Sigmoid colon (tissue), 7 donors: Measurements from ENCODE around the gene LGALS7B. TPM values are rescaled to one million over a fixed set of nuclear protein-coding genes. Genes with fewer than 3 reads are reported as not detected.
A peak's percentile ranks its signal among the peaks of the same experiment; 100 is the strongest.
"Not testable (repeated sequence)": the region's sequence is repeated elsewhere in the genome, so short reads cannot be mapped to it uniquely, and the experiment has no call there.

Source experiments
- DNase-seq: peaks from one replicate; pipeline ENCODE4 v3.0.0-alpha.2; 2019
- H3K27ac ChIP-seq, 4 donors: fragments of 200-600 bp; sonication (generic); one replicate each; pipeline ENCODE4 v1.5.1; 2016 to 2019; ENCODE audit warnings: mild to moderate bottlenecking in 1 of 4
- H3K27me3 ChIP-seq, 3 donors: fragments of 200-600 bp; sonication (generic); one replicate each; pipeline ENCODE4 v1.5.1; 2019; ENCODE audit warnings: mild to moderate bottlenecking in 1 of 3
- H3K36me3 ChIP-seq, 4 donors: fragments of 200-600 bp; sonication (generic); one replicate each; pipeline ENCODE4 v1.5.1; 2016 to 2019
- H3K4me1 ChIP-seq, 4 donors: fragments of 200-600 bp; sonication (generic); one replicate each; pipeline ENCODE4 v1.5.1; 2017 to 2019
- H3K4me3 ChIP-seq, 4 donors: fragments of 200-600 bp; sonication (generic); one replicate each; pipeline ENCODE4 v1.5.1; 2017 to 2019; ENCODE audit warnings: mild to moderate bottlenecking in 2 of 4, moderate library complexity in 1 of 4
- H3K9me3 ChIP-seq, 4 donors: fragments of 200-600 bp in 3 of 4; sonication (generic) in 3 of 4; one replicate each; pipeline versions ENCODE4 v1.5.1 to v1.6.1; 2013 to 2019
- CTCF ChIP-seq, 4 experiments: fragments of 450-650 bp in 3 of 4; fragments of 200-600 bp in 1 of 4; IDR thresholded peaks; one replicate each; pipeline ENCODE4 v1.5.1; 2016 to 2019; ENCODE audit warnings: antibody characterized with exemption in 4 of 4, mild to moderate bottlenecking in 3 of 4, moderate library complexity in 2 of 4
- EP300 ChIP-seq, 4 donors: sonication (generic); formaldehyde crosslinking; IDR thresholded peaks; one replicate each; pipeline ENCODE4 v1.6.1; 2017; ENCODE audit warnings: antibody characterized with exemption in 4 of 4
- POLR2A ChIP-seq, 2 donors: fragments of 450-650 bp; IDR thresholded peaks; one replicate each; pipeline ENCODE4 v1.6.1; 2016; ENCODE audit warnings: antibody characterized with exemption in 2 of 2, mild to moderate bottlenecking in 2 of 2, moderate library complexity in 2 of 2
- POLR2AphosphoS5 ChIP-seq, 4 donors: sonication (generic); formaldehyde crosslinking; IDR thresholded peaks; one replicate each; pipeline ENCODE4 v1.6.1; 2017; ENCODE audit warnings: antibody characterized with exemption in 4 of 4
- WGBS, 2 donors: extraction: QIAGEN DNeasy Blood & Tissue Kit; methylation state at CpG; one replicate each; pipeline ENCODE4 v1.1.7; 2013; 5-methylcytosine and 5-hydroxymethylcytosine counted together
- intact Hi-C: fragments of 100-400 bp; cut with DNase I; formaldehyde crosslinking; loops from one replicate; pipeline ENCODE4 v1.15.1; 2023
- polyA plus RNA-seq, 3 donors: library from polyadenylated mRNA; stranded (reverse); fragments of 200-250 nt; gene quantifications; one replicate each; pipeline ENCODE4 v1.2.3, GENCODE V29; 2013
- total RNA-seq, 4 donors: library from RNA; depleted of rRNA; stranded (reverse); fragments of >200 nt; gene quantifications; one replicate each; pipeline ENCODE4 v1.1.0, GENCODE V29; 2016
- donor health status: healthy with polysubstance abuse.
- donor health status: Bipolar disorder and iron deficiency.
- donor health status: healthy.

LGALS7B gene
- total and polyA plus RNA-seq, 7 donors = 1.2 to 3.0 TPM; not detected in 5

- Histone ChIP-seq H3K27ac (no peak overlapping the region), H3K4me1 (no peaks in the 10 kb centered on the region), H3K27me3 (no peaks in the 10 kb centered on the region), H3K9me3 (no peaks in the 10 kb centered on the region), H3K4me3 (no peak overlapping the region), H3K36me3 (no peaks in the 10 kb centered on the region)
- WGBS, 2 donors = 92 to 95% methylated on average over 10 of the region's 10 CpGs
- intact Hi-C loops = no loop called here
- DNase-seq = peak; percentile 57
- TF ChIP-seq CTCF (IDR thresholded peaks at IDR 0.05) = no peak
- no peak for TF ChIP-seq POLR2A (IDR thresholded peaks at IDR 0.05)
- no peak for TF ChIP-seq EP300 (IDR thresholded peaks at IDR 0.05)
These were observed 14.5 kb downstream of the LGALS7B start for GRCh38 chr19:38803543-38803942.

- DNase-seq = peak; percentile 34
- intact Hi-C loops = no loop called here
- Histone ChIP-seq H3K27ac (no peak overlapping the region), H3K27me3 (no peaks in the 10 kb centered on the region), H3K4me3 (no peak overlapping the region), H3K4me1 (no peaks in the 10 kb centered on the region), H3K9me3 (no peaks in the 10 kb centered on the region), H3K36me3 (no peaks in the 10 kb centered on the region)
- no peak for TF ChIP-seq EP300 (IDR thresholded peaks at IDR 0.05)
- no peak for TF ChIP-seq POLR2A (IDR thresholded peaks at IDR 0.05)
- no peak for TF ChIP-seq CTCF (IDR thresholded peaks at IDR 0.05)
- TF ChIP-seq POLR2AphosphoS5 (IDR thresholded peaks at IDR 0.05) = no peak
- 16 to 43% methylated on average over 1 of the region's 1 CpG for WGBS, 2 donors
These were observed 16.2 kb downstream of the LGALS7B start for GRCh38 chr19:38805180-38805579.

GRCh38 chr19:38806371-38806770 lies 17.4 kb downstream of the LGALS7B start:
- Histone ChIP-seq H3K4me3 (no peak overlapping the region), H3K9me3 (no peaks in the 10 kb centered on the region), H3K4me1 (no peaks in the 10 kb centered on the region), H3K27me3 (no peaks in the 10 kb centered on the region), H3K27ac (no peak overlapping the region), H3K36me3 (no peaks in the 10 kb centered on the region)
- intact Hi-C loops = no loop called here
- peak; percentile 61 for DNase-seq
- 86 to 87% methylated on average over 6 of the region's 6 CpGs for WGBS, 2 donors
- TF ChIP-seq POLR2AphosphoS5 (IDR thresholded peaks at IDR 0.05) (no peak), POLR2A (IDR thresholded peaks at IDR 0.05) (no peak), EP300 (IDR thresholded peaks at IDR 0.05) (no peak), CTCF (IDR thresholded peaks at IDR 0.05) (no peak)

GRCh38 chr19:38807374-38808098 lies 18.5 kb downstream of the LGALS7B start:
- H3K36me3 ChIP-seq, H3K9me3 ChIP-seq, H3K27ac ChIP-seq, H3K27me3 ChIP-seq, DNase-seq, H3K4me1 ChIP-seq, H3K4me3 ChIP-seq, intact Hi-C loops: not testable (repeated sequence)
- 74 to 78% methylated on average over 15 of the region's 18 CpGs for WGBS, 2 donors

GRCh38 chr19:38808741-38809140 lies 19.7 kb downstream of the LGALS7B start:
- no peaks in the 10 kb centered on the region for H3K36me3 ChIP-seq
- WGBS, 2 donors = 91 to 94% methylated on average over 17 of the region's 17 CpGs
- TF ChIP-seq POLR2AphosphoS5 (IDR thresholded peaks at IDR 0.05) = no peak
- TF ChIP-seq CTCF (IDR thresholded peaks at IDR 0.05) = no peak
- no peak for TF ChIP-seq EP300 (IDR thresholded peaks at IDR 0.05)
- no peak for TF ChIP-seq POLR2A (IDR thresholded peaks at IDR 0.05)
- H3K27ac ChIP-seq = no peak overlapping the region
- H3K4me3 ChIP-seq = no peak overlapping the region
- no peaks in the 10 kb centered on the region for H3K27me3 ChIP-seq
- H3K9me3 ChIP-seq = no peaks in the 10 kb centered on the region
- intact Hi-C loops = no loop called here
- H3K4me1 ChIP-seq = no peaks in the 10 kb centered on the region
- DNase-seq = peak; percentile 48
